ENCODE measurements around the gene FAM156B.

- TF ChIP-seq, protein P1, sequence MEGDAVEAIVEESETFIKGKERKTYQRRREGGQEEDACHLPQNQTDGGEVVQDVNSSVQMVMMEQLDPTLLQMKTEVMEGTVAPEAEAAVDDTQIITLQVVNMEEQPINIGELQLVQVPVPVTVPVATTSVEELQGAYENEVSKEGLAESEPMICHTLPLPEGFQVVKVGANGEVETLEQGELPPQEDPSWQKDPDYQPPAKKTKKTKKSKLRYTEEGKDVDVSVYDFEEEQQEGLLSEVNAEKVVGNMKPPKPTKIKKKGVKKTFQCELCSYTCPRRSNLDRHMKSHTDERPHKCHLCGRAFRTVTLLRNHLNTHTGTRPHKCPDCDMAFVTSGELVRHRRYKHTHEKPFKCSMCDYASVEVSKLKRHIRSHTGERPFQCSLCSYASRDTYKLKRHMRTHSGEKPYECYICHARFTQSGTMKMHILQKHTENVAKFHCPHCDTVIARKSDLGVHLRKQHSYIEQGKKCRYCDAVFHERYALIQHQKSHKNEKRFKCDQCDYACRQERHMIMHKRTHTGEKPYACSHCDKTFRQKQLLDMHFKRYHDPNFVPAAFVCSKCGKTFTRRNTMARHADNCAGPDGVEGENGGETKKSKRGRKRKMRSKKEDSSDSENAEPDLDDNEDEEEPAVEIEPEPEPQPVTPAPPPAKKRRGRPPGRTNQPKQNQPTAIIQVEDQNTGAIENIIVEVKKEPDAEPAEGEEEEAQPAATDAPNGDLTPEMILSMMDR (IDR thresholded peaks at IDR 0.05; ENCODE audit: low read depth, low read length, missing input control) = no peak
- TF ChIP-seq REST (IDR thresholded peaks at IDR 0.05) (no peak), FOXA2 (IDR thresholded peaks at IDR 0.05) (no peak), YY1 (IDR thresholded peaks at IDR 0.05) (no peak), JUND (IDR thresholded peaks at IDR 0.05) (no peak), MAX (IDR thresholded peaks at IDR 0.05) (no peak), ZBTB33 (IDR thresholded peaks at IDR 0.05) (no peak), RAD21 (IDR thresholded peaks at IDR 0.05) (no peak), GABPA (IDR thresholded peaks at IDR 0.05 in 1 of 2, conservative IDR thresholded peaks at IDR 0.05 in 1 of 2) (no peak), EGR1 (IDR thresholded peaks at IDR 0.05; ENCODE audit: low read depth in 2 of 2) (no peak), SP1 (IDR thresholded peaks at IDR 0.05) (no peak), TAF1 (conservative IDR thresholded peaks at IDR 0.05) (no peak), NR2F2 (IDR thresholded peaks at IDR 0.05) (no peak)
- TF ChIP-seq, protein P2, sequence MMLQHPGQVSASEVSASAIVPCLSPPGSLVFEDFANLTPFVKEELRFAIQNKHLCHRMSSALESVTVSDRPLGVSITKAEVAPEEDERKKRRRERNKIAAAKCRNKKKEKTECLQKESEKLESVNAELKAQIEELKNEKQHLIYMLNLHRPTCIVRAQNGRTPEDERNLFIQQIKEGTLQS (IDR thresholded peaks at IDR 0.05) = no peak
Measured at GRCh38 chrX:52933976-52934703, 37.0 kb downstream of the FAM156B start.

All from liver (tissue), 3 donors.